Measurements from ENCODE around the gene AACS. TPM values are rescaled to one million over a fixed set of nuclear protein-coding genes. Genes with fewer than 3 reads are reported as not detected.

AACS gene
- total RNA-seq, 3 donors from 2014 or later (not counting 1 experiment from before 2014, with no cell fraction given): 14.6 to 20.4 (median 18.1) TPM

DNA sequence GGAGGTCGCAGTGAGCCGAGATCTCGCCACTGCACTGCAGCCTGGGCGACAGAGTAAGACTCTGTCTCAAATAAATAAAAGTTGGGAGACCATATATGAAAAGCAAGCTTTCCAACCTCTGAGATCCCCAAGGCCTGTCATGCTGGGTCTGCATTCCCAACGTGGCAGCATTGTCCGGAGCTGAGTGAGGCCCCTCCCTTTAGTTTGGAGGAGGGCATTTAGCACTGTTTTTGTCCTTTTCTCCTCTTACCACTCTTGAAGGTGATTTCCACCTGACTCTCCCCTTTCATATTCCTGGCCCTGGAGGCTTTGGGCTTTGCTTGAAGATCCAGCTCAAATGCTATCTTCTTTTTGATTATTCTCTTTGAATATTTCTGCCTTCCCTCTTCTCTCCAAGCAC, 3.2 kb downstream of the AACS start:
- DNase-seq (no peak), ATAC-seq (no peak)
- no peaks in the 10 kb centered on the region for H3K9me3 ChIP-seq (ENCODE audit: control insufficient read depth, insufficient read depth, low read length)
- H3K36me3 ChIP-seq (ENCODE audit: control insufficient read depth, insufficient read depth, low read length): no peaks in the 10 kb centered on the region
- Mint-ChIP-seq H3K9me3 (no peaks in the 10 kb centered on the region), H3K4me3 (peak overlapping the region; percentile 7), H3K27me3 (ENCODE audit: low read depth in 2 of 2) (no peaks in the 10 kb centered on the region), H3K36me3 (no peaks in the 10 kb centered on the region), H3K4me1 (peaks cover 8 to 23% of the 10 kb centered on the region in 2 donors), H3K27ac (no peak overlapping the region)
- TF ChIP-seq, protein P1, sequence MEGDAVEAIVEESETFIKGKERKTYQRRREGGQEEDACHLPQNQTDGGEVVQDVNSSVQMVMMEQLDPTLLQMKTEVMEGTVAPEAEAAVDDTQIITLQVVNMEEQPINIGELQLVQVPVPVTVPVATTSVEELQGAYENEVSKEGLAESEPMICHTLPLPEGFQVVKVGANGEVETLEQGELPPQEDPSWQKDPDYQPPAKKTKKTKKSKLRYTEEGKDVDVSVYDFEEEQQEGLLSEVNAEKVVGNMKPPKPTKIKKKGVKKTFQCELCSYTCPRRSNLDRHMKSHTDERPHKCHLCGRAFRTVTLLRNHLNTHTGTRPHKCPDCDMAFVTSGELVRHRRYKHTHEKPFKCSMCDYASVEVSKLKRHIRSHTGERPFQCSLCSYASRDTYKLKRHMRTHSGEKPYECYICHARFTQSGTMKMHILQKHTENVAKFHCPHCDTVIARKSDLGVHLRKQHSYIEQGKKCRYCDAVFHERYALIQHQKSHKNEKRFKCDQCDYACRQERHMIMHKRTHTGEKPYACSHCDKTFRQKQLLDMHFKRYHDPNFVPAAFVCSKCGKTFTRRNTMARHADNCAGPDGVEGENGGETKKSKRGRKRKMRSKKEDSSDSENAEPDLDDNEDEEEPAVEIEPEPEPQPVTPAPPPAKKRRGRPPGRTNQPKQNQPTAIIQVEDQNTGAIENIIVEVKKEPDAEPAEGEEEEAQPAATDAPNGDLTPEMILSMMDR (IDR thresholded peaks at IDR 0.05): no peak
- H3K27ac ChIP-seq (ENCODE audit: low read length): no peak overlapping the region
- no peak overlapping the region for H3K4me3 ChIP-seq (ENCODE audit: low read length)
- WGBS (ENCODE audit: insufficient coverage): 97% methylated on average over 6 of the region's 6 CpGs
- no peaks in the 10 kb centered on the region for H3K27me3 ChIP-seq (ENCODE audit: control insufficient read depth, insufficient read depth, low read length)
- intact Hi-C loops (cut with micrococcal nuclease): no loop called here
- peaks cover 12% of the 10 kb centered on the region for H3K4me1 ChIP-seq (ENCODE audit: control insufficient read depth, insufficient read depth, low read length)

DNA sequence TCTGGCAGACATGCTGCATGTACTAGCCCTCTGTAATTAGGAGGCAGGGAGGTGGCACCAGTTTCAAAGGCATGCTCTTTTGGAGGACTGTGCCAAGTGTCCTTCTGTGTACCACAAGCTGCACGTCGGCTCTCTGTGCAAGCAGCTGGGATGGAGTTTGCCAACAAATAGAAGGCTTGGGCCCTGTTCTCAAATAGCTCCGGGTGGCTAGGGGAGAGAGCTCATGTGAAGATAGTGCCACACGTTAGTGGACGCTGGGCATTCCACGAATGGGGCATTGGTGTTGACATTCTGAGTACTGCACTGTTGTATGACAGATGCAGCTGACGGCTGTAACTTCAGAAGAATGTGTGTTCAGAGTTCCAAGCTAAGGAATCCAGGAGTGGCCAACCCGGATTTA, 4.4 kb downstream of the AACS start:
- Histone ChIP-seq H3K36me3 (ENCODE audit: control insufficient read depth, insufficient read depth, low read length) (no peaks in the 10 kb centered on the region), H3K9me3 (ENCODE audit: control insufficient read depth, insufficient read depth, low read length) (no peaks in the 10 kb centered on the region), H3K4me3 (ENCODE audit: low read length) (no peak overlapping the region), H3K4me1 (ENCODE audit: control insufficient read depth, insufficient read depth, low read length) (peaks cover 8% of the 10 kb centered on the region), H3K27me3 (ENCODE audit: control insufficient read depth, insufficient read depth, low read length) (no peaks in the 10 kb centered on the region), H3K27ac (ENCODE audit: low read length) (no peak overlapping the region)
- Mint-ChIP-seq H3K4me3 (no peak overlapping the region), H3K9me3 (no peaks in the 10 kb centered on the region), H3K27me3 (ENCODE audit: low read depth in 2 of 2) (no peaks in the 10 kb centered on the region), H3K4me1 (peaks cover 8 to 21% of the 10 kb centered on the region in 2 donors), H3K36me3 (no peaks in the 10 kb centered on the region), H3K27ac (no peak overlapping the region)
- intact Hi-C loops (cut with micrococcal nuclease): no loop called here
- DNase-seq (no peak), ATAC-seq (no peak)
- TF ChIP-seq, protein P1 (IDR thresholded peaks at IDR 0.05): no peak
- 92% methylated on average over 8 of the region's 8 CpGs for WGBS (ENCODE audit: insufficient coverage)

DNA sequence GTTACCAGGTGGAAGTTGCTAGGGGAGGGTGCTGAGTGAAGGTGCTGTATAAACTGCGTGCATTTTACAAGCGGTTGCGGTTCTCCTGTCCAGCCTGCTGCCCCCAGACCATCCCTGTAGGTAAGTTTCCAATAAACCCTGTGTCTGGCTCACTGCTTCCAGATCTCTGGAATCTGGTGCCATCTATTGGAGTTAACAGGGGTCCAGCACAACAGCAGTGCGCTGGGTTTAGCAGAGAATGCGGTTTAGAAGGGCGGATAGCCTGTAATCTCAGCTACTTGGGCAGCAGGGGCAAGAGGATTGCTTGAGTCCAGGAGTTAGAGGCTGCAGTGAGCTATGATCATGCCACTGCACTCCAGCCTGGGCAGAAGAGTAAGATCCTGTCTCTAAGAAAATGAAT, 4.9 kb downstream of the AACS start:
- Histone ChIP-seq H3K9me3 (ENCODE audit: control insufficient read depth, insufficient read depth, low read length) (no peaks in the 10 kb centered on the region), H3K4me1 (ENCODE audit: control insufficient read depth, insufficient read depth, low read length) (peaks cover 8% of the 10 kb centered on the region), H3K27me3 (ENCODE audit: control insufficient read depth, insufficient read depth, low read length) (no peaks in the 10 kb centered on the region), H3K36me3 (ENCODE audit: control insufficient read depth, insufficient read depth, low read length) (no peaks in the 10 kb centered on the region), H3K27ac (ENCODE audit: low read length) (no peak overlapping the region), H3K4me3 (ENCODE audit: low read length) (no peak overlapping the region)
- H3K4me3 Mint-ChIP-seq: no peak overlapping the region
- peaks cover 8 to 16% of the 10 kb centered on the region in 2 donors for H3K4me1 Mint-ChIP-seq
- WGBS (ENCODE audit: insufficient coverage): 96% methylated on average over 6 of the region's 6 CpGs
- no peaks in the 10 kb centered on the region for H3K36me3 Mint-ChIP-seq
- TF ChIP-seq, protein P1 (IDR thresholded peaks at IDR 0.05): no peak
- ATAC-seq (no peak), DNase-seq (no peak)
- no peaks in the 10 kb centered on the region for H3K9me3 Mint-ChIP-seq
- no peak overlapping the region for H3K27ac Mint-ChIP-seq
- intact Hi-C loops (cut with micrococcal nuclease): no loop called here
- H3K27me3 Mint-ChIP-seq (ENCODE audit: low read depth in 2 of 2): no peaks in the 10 kb centered on the region

DNA sequence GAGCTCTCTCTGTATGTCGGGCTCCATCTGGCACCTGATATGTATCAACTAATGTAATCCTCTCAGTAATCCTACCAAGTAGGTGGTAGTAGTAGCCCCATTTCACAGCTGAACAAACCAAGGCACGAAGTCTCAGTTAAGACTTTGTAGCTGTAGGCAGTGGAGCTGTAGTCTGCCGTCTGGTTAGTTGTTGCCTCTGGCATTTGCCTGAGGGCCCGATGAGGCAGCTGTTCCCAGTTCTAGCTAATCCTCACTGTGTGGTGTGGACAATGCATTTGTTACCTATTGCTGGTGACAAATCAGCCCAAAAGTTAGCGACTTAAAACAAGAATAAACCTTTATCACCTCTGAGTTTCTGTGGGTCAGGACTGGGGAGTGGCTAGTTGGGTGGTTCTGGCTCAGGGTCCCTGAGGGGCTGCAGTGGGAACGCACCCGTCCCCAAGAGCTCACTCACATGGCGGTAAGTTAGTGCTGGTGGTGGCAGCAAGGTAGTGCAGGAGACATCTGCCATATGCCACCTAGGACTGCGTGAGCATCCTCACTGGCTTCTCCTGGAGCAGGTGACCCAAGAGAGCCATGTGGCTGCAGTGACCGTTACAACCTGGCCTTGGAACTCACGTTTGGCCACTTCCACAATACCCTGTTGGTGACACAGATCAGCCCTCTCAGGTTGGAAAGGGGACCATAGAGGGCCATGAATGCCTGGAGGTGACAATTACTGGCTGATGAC, 5.6 kb downstream of the AACS start:
- H3K36me3 ChIP-seq (ENCODE audit: control insufficient read depth, insufficient read depth, low read length): no peaks in the 10 kb centered on the region
- H3K4me3 ChIP-seq (ENCODE audit: low read length): no peak overlapping the region
- no peaks in the 10 kb centered on the region for H3K27me3 ChIP-seq (ENCODE audit: control insufficient read depth, insufficient read depth, low read length)
- peaks cover 5% of the 10 kb centered on the region for H3K4me1 ChIP-seq (ENCODE audit: control insufficient read depth, insufficient read depth, low read length)
- intact Hi-C loops (cut with micrococcal nuclease): no loop called here
- H3K27ac ChIP-seq (ENCODE audit: low read length): no peak overlapping the region
- ATAC-seq (no peak), DNase-seq (no peak)
- no peaks in the 10 kb centered on the region for H3K9me3 ChIP-seq (ENCODE audit: control insufficient read depth, insufficient read depth, low read length)
- no peak overlapping the region for H3K4me3 Mint-ChIP-seq
- H3K9me3 Mint-ChIP-seq: no peaks in the 10 kb centered on the region
- H3K27ac Mint-ChIP-seq: no peak overlapping the region
- TF ChIP-seq, protein P1 (IDR thresholded peaks at IDR 0.05): no peak
- peaks cover 8 to 14% of the 10 kb centered on the region in 2 donors for H3K4me1 Mint-ChIP-seq
- no peaks in the 10 kb centered on the region for H3K36me3 Mint-ChIP-seq
- no peaks in the 10 kb centered on the region for H3K27me3 Mint-ChIP-seq (ENCODE audit: low read depth in 2 of 2)
- WGBS (ENCODE audit: insufficient coverage): 95% methylated on average over 10 of the region's 11 CpGs

All from natural killer cell (primary cell).